Testis (tissue), 2 donors: Measurements from ENCODE around the gene RILP.

ENCODE experiments used
- POLR2A ChIP-seq: fragments of 450-650 bp; IDR thresholded peaks from one replicate; pipeline ENCODE4 v1.6.1; 2017; ENCODE audit warnings: antibody characterized with exemption, mild to moderate bottlenecking, moderate library complexity
- TF ChIP-seq, protein P1 (sequence below), 3 experiments: fragments of 450-650 bp in 2 of 3; fragments of 200-600 bp in 1 of 3; sonication (generic) in 1 of 3; IDR thresholded peaks; one replicate each; pipeline ENCODE4 v1.5.1; 2016 to 2019; ENCODE audit warnings: antibody characterized with exemption in 3 of 3, mild to moderate bottlenecking in 2 of 3, moderate library complexity in 1 of 3

DNA sequence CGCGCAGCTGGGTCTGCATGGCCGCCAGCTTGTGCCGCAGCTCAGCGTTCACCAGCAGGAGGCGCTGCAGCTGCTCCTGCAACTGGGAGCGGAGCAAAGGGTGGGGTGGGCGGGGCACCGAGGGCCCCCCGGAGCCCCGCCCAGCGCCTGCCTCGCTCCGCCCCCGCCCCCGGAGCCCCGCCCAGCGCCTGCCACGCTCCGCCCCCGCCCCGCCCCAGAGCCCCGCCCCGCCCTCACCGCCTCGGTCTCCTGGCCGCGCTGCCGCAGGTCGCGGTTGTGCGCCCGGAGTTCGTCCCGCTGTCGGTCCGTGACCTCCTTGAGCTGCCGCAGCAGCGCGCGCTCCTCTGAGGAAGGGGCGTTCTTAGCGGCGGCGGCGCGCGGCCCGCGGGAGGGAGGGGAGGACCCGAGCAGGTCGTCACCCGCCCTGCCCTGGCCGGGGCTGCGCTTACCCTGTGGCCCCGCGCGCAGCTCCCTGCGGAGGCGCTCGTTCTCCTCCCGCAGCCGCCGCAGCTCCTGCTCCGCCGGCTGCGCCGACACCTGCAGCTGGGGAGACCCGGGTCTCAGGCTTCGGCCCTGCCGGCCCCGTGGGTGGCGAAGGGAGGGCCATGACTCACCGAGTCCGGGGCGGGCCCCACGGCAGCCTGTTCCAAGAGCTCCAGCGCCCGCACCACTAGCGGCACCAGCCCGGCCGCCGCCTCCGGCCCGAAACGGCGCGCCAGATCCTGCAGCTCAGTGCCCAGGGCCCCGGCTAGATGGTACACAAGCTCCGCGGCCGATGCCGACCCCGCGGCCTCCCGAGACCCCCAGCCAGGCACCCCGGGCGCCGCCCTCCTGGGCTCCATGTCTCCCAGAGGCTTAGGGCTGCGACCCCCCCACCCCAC is 463 bp downstream of the RILP start:
- TF ChIP-seq, protein P1, sequence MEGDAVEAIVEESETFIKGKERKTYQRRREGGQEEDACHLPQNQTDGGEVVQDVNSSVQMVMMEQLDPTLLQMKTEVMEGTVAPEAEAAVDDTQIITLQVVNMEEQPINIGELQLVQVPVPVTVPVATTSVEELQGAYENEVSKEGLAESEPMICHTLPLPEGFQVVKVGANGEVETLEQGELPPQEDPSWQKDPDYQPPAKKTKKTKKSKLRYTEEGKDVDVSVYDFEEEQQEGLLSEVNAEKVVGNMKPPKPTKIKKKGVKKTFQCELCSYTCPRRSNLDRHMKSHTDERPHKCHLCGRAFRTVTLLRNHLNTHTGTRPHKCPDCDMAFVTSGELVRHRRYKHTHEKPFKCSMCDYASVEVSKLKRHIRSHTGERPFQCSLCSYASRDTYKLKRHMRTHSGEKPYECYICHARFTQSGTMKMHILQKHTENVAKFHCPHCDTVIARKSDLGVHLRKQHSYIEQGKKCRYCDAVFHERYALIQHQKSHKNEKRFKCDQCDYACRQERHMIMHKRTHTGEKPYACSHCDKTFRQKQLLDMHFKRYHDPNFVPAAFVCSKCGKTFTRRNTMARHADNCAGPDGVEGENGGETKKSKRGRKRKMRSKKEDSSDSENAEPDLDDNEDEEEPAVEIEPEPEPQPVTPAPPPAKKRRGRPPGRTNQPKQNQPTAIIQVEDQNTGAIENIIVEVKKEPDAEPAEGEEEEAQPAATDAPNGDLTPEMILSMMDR (IDR thresholded peaks at IDR 0.05): peak in 2 of 3 experiments; percentile 94 to 96
- no peak for TF ChIP-seq POLR2A
